ENCODE measurements around the gene MYO5C.

MYO5C gene

DNA sequence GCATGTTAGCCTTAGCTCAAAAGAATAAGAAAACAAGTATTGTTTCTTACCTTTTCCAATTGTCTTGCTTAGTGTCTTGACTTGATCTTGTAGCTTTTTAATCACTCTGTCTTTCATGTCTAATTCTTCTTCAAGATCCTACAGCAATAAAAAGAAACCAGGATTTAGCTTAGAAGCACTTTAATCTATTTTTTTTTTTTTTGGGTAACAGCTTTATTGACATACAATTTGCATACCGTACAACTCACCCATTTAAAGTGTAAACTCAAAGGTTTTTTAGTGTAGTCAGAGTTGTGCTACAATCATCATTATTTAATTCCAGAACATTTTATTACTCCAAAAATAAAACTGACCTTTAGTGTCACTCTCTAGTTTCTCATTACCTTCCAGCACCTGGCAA lies 81.1 kb downstream of the MYO5C start:
- no peak for DNase-seq (ENCODE audit: low read depth)
- no peak overlapping the region for H3K4me3 ChIP-seq (ENCODE audit: control insufficient read depth, low read depth, low read length)
- TF ChIP-seq, protein P1, sequence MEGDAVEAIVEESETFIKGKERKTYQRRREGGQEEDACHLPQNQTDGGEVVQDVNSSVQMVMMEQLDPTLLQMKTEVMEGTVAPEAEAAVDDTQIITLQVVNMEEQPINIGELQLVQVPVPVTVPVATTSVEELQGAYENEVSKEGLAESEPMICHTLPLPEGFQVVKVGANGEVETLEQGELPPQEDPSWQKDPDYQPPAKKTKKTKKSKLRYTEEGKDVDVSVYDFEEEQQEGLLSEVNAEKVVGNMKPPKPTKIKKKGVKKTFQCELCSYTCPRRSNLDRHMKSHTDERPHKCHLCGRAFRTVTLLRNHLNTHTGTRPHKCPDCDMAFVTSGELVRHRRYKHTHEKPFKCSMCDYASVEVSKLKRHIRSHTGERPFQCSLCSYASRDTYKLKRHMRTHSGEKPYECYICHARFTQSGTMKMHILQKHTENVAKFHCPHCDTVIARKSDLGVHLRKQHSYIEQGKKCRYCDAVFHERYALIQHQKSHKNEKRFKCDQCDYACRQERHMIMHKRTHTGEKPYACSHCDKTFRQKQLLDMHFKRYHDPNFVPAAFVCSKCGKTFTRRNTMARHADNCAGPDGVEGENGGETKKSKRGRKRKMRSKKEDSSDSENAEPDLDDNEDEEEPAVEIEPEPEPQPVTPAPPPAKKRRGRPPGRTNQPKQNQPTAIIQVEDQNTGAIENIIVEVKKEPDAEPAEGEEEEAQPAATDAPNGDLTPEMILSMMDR (IDR thresholded peaks at IDR 0.05; ENCODE audit: control insufficient read depth, insufficient read depth, low read depth, low read length, missing control alignments), result no peak

DNA sequence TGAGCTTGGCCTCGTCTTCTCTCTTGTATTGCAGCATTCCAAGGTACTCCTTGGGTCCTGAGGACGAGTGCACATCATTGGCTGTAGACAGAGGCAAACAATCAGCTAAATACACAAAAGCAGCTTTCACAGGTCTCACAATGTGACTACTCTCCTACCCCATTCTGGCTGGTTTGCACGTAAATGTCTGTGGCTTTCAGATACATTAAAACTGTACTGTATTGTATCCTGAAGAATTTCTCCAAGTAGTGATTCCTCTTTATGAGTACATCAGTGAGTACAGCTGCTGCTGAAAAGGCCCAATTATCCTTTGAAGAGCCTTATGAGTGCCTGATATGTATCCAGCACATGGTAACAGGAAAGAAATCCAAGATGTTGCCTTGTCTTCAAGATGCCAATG lies 82.4 kb downstream of the MYO5C start:
- no peak for DNase-seq (ENCODE audit: low read depth)
- TF ChIP-seq, protein P1 (IDR thresholded peaks at IDR 0.05; ENCODE audit: control insufficient read depth, insufficient read depth, low read depth, low read length, missing control alignments), result no peak
- no peak overlapping the region for H3K4me3 ChIP-seq (ENCODE audit: control insufficient read depth, low read depth, low read length)

DNA sequence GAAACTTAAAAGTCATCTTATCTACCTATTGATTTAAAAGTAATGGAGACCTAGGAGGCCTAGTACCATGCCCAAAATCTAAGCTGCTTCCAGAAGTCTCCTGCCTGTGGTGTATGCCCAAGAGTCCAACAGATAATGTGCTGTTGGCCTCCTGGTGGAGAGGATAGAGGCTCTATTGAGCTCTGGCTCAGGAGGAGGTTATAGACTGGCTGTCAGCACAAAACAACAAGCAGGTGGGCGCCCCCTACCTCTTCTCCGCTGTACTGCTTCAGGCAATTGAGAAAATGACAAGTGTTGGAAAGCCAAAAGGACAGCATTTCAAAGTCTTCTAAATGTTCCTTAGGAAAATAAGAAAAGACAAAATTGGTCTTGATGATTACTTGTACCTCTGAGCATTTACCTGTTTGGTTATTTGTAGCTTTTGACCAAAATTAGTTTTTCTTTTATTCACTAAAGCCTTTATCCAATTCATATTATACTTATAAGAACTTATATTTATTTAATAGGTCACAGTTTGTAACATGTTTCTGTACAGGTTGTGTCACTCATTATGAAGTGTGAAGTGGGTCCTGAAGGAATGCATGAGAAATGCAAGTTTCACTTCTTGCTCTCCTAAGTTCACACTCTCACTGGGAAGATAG lies 87.2 kb downstream of the MYO5C start:
- H3K4me3 ChIP-seq (ENCODE audit: control insufficient read depth, low read depth, low read length), result no peak overlapping the region
- TF ChIP-seq, protein P1 (IDR thresholded peaks at IDR 0.05; ENCODE audit: control insufficient read depth, insufficient read depth, low read depth, low read length, missing control alignments), result peak; percentile 92
- DNase-seq (ENCODE audit: low read depth), result peak; percentile 33

- no peak overlapping the region for H3K4me3 ChIP-seq (ENCODE audit: control insufficient read depth, low read depth, low read length)
- TF ChIP-seq, protein P1 (IDR thresholded peaks at IDR 0.05; ENCODE audit: control insufficient read depth, insufficient read depth, low read depth, low read length, missing control alignments), result no peak
- no peak for DNase-seq (ENCODE audit: low read depth)
These were observed 88.4 kb downstream of the MYO5C start for GRCh38 chr15:52207191-52207590.

- H3K4me3 ChIP-seq (ENCODE audit: control insufficient read depth, low read depth, low read length), result no peak overlapping the region
- DNase-seq (ENCODE audit: low read depth), result no peak
- TF ChIP-seq, protein P1 (IDR thresholded peaks at IDR 0.05; ENCODE audit: control insufficient read depth, insufficient read depth, low read depth, low read length, missing control alignments), result no peak
These were observed 89.2 kb downstream of the MYO5C start for GRCh38 chr15:52206446-52206845.

DNA sequence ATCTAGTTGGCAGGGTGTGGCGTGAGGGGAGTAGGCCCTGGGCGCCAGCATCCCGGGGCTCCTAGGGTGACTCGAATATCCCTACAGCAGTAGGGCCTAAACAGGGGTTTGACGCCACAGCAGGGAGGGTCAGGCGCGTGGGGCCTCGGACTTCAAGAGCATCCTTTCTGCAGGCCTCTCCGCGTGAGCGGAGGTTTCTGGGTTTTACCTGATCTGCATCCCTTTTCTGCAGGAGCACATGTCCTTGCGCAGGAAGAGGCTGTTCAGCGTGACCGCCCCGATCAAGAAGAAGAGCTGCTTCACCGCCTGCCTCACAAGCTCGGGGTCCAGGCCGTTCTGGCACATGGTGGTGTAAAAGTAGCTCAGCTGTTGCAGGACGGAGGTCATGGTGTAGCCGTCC lies 90.9 kb downstream of the MYO5C start:
- DNase-seq (ENCODE audit: low read depth), result no peak
- TF ChIP-seq, protein P1 (IDR thresholded peaks at IDR 0.05; ENCODE audit: control insufficient read depth, insufficient read depth, low read depth, low read length, missing control alignments), result no peak
- no peak overlapping the region for H3K4me3 ChIP-seq (ENCODE audit: control insufficient read depth, low read depth, low read length)
